ENCODE measurements around the gene NEK5. TPM values are rescaled to one million over a fixed set of nuclear protein-coding genes. Genes with fewer than 3 reads are reported as not detected.
"Not testable (repeated sequence)": the region's sequence is repeated elsewhere in the genome, so short reads cannot be mapped to it uniquely, and the experiment has no call there.

The NEK5 gene
- total RNA-seq, 1 donor from 2014 or later: not detected

- no peak for DNase-seq (ENCODE audit: low spot score)
Observed at GRCh38 chr13:52082601-52083000, 46.3 kb downstream of the NEK5 start.

GRCh38 chr13:52079891-52080290 is 49.0 kb downstream of the NEK5 start:
- not testable (repeated sequence) for DNase-seq (ENCODE audit: low spot score)

GRCh38 chr13:52070929-52071523 is 57.8 kb downstream of the NEK5 start:
- DNase-seq (ENCODE audit: low spot score): no peak

- no peak for DNase-seq (ENCODE audit: low spot score)
Observed at GRCh38 chr13:52067237-52067636, 61.6 kb downstream of the NEK5 start.

GRCh38 chr13:52061587-52061986 is 67.3 kb downstream of the NEK5 start:
- DNase-seq (ENCODE audit: low spot score): no peak

- DNase-seq (ENCODE audit: low spot score): not testable (repeated sequence)
Observed at GRCh38 chr13:52061064-52061463, 67.8 kb downstream of the NEK5 start.

GRCh38 chr13:52053460-52053859 is 75.4 kb downstream of the NEK5 start:
- no peak for DNase-seq (ENCODE audit: low spot score)

GRCh38 chr13:52051400-52051799 is 77.5 kb downstream of the NEK5 start:
- no peak for DNase-seq (ENCODE audit: low spot score)

GRCh38 chr13:52048516-52048915 is 80.4 kb downstream of the NEK5 start:
- DNase-seq (ENCODE audit: low spot score): no peak

GRCh38 chr13:52047463-52047862 is 81.4 kb downstream of the NEK5 start:
- no peak for DNase-seq (ENCODE audit: low spot score)

- no peak for DNase-seq (ENCODE audit: low spot score)
Observed at GRCh38 chr13:52043675-52044074, 85.2 kb downstream of the NEK5 start.

GRCh38 chr13:52036037-52036436 is 92.8 kb downstream of the NEK5 start:
- no peak for DNase-seq (ENCODE audit: low spot score)

- no peak for DNase-seq (ENCODE audit: low spot score)
Observed at GRCh38 chr13:52034616-52035226, 94.2 kb downstream of the NEK5 start.

- DNase-seq (ENCODE audit: low spot score): no peak
Observed at GRCh38 chr13:52033039-52033438, 95.8 kb downstream of the NEK5 start.

- not testable (repeated sequence) for DNase-seq (ENCODE audit: low spot score)
Observed at GRCh38 chr13:52030401-52030800, 98.5 kb downstream of the NEK5 start.

GRCh38 chr13:52029569-52029968 is 99.3 kb downstream of the NEK5 start:
- no peak for DNase-seq (ENCODE audit: low spot score)

- no peak for DNase-seq (ENCODE audit: low spot score)
Observed at GRCh38 chr13:52027832-52028231, 101.0 kb downstream of the NEK5 start.

- DNase-seq (ENCODE audit: low spot score): no peak
Observed at GRCh38 chr13:52026246-52026626, 102.6 kb downstream of the NEK5 start.

GRCh38 chr13:52025475-52026245 is 103.2 kb downstream of the NEK5 start:
- no peak for DNase-seq (ENCODE audit: low spot score)

- no peak for DNase-seq (ENCODE audit: low spot score)
Observed at GRCh38 chr13:52024481-52024880, 104.4 kb downstream of the NEK5 start, which contains the start of gene UTP14C. TSS of gene UTP14C (plus strand) at chr13:52024691. CDS start at chr13:52028805, 4,114 bp downstream.

- no peak for DNase-seq (ENCODE audit: low spot score)
Observed at GRCh38 chr13:52022356-52022755, 106.5 kb downstream of the NEK5 start.

GRCh38 chr13:52020191-52020590 is 108.7 kb downstream of the NEK5 start:
- DNase-seq (ENCODE audit: low spot score): no peak

Data from mesenteric fat pad (tissue), 1 donor.